Parathyroid adenoma (tissue), 2 donors: ENCODE measurements around the gene ZC3HAV1.
"Not testable (repeated sequence)": the region's sequence is repeated elsewhere in the genome, so short reads cannot be mapped to it uniquely, and the experiment has no call there.

Experiments used
- H2AFZ ChIP-seq: fragments of 300-600 bp; sonication (generic); one replicate; pipeline ENCODE4 v1.7.0; 2017; ENCODE audit warnings: antibody characterized with exemption, mild to moderate bottlenecking
- H3K27ac ChIP-seq: fragments of 300-600 bp; sonication (generic); one replicate; pipeline ENCODE4 v1.7.0; 2017
- H3K27me3 ChIP-seq: fragments of 300-600 bp; sonication (generic); one replicate; pipeline ENCODE4 v1.7.0; 2017; ENCODE audit warnings: low read length; ENCODE audit not compliant: control insufficient read depth, insufficient read depth
- H3K36me3 ChIP-seq: fragments of 300-600 bp; sonication (generic); one replicate; pipeline ENCODE4 v1.7.0; 2017; ENCODE audit warnings: low read length; ENCODE audit not compliant: control insufficient read depth, insufficient read depth
- H3K4me1 ChIP-seq: fragments of 300-600 bp; sonication (generic); one replicate; pipeline ENCODE4 v1.7.0; 2017; ENCODE audit warnings: control low read depth
- H3K4me2 ChIP-seq: fragments of 300-600 bp; sonication (generic); one replicate; pipeline ENCODE4 v1.7.0; 2017; ENCODE audit warnings: low read length
- H3K4me3 ChIP-seq: fragments of 300-600 bp; sonication (generic); one replicate; pipeline ENCODE4 v1.7.0; 2017; ENCODE audit warnings: low read depth, low read length
- H3K79me2 ChIP-seq: fragments of 300-600 bp; sonication (generic); one replicate; pipeline ENCODE4 v1.7.0; 2017; ENCODE audit warnings: control low read depth
- H3K9ac ChIP-seq: fragments of 300-600 bp; sonication (generic); one replicate; pipeline ENCODE4 v1.7.0; 2017; ENCODE audit warnings: mild to moderate bottlenecking
- H3K9me3 ChIP-seq: fragments of 300-600 bp; sonication (generic); one replicate; pipeline ENCODE4 v1.7.0; 2017; ENCODE audit warnings: low read length; ENCODE audit not compliant: control insufficient read depth
- CTCF ChIP-seq: fragments of 300-600 bp; sonication (generic); IDR thresholded peaks from one replicate; pipeline ENCODE4 v1.7.0; 2017; ENCODE audit warnings: antibody characterized with exemption, mild to moderate bottlenecking
- donor health status: primary hyperparathyroidism.

Gene ZC3HAV1

DNA sequence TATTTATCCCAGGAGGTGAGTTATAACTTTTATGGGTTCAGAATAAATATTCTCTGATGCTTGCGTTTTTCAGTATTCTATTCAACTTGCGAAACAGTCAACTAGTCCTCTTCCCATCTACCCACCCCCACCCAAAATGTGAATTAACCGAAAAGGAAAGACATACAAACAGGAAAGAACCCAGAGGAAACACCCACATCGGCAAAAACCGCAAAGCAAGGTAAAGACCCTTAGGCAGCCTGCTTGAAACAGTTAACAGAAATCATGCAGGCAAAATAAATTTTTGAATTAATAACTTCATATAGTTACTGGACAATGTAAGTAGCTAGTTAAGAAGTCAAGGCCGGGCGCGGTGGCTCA is 5.4 kb downstream of the ZC3HAV1 start:
- Histone ChIP-seq H3K36me3 (no peaks in the 10 kb centered on the region), H3K4me3 (no peak overlapping the region), H2AFZ (no peak overlapping the region), H3K27ac (no peak overlapping the region), H3K4me2 (no peak overlapping the region), H3K9me3 (no peaks in the 10 kb centered on the region), H3K79me2 (peaks cover 36% of the 10 kb centered on the region), H3K9ac (no peak overlapping the region), H3K27me3 (no peaks in the 10 kb centered on the region), H3K4me1 (no peaks in the 10 kb centered on the region)
- TF ChIP-seq CTCF: no peak

DNA sequence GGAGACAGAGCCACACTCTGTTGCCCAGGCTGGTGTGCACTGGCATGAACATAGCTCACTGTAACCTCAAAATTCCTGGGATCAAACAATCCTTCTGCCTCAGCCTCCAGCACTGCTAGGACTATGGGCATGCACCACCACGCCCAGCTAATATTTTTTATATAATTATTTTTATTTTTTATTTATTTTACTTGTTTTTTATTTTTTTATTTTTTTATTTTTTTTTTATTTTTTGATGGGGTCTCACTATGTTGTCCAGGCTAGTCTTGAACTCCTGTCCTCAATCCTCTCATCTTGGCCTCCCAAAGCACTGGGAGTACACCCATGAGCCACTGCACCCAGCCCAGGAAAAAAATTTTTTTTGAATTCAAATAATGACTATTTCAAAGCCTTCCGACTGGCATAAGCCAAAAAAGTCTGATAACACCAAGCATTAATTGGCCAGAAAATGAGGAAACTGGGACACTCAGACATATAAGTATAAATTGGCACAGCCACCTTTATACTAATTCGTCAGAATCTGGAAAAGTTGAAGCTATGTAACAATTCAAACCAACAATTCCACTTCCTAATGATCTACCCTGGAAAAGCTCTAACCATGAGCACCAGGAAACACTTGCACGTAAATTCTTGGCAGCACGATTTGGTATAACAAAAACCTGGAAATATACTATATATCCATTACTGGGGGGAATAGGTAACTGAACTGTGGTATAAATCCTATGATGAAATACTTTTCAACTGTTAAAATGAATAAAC is 6.3 kb downstream of the ZC3HAV1 start:
- no peak overlapping the region for H3K4me2 ChIP-seq
- TF ChIP-seq CTCF: no peak
- no peak overlapping the region for H3K9ac ChIP-seq
- peaks cover 35% of the 10 kb centered on the region for H3K79me2 ChIP-seq
- H3K27ac ChIP-seq: no peak overlapping the region
- no peaks in the 10 kb centered on the region for H3K9me3 ChIP-seq
- no peak overlapping the region for H3K4me3 ChIP-seq
- no peak overlapping the region for H2AFZ ChIP-seq
- no peaks in the 10 kb centered on the region for H3K4me1 ChIP-seq
- H3K27me3 ChIP-seq: no peaks in the 10 kb centered on the region
- H3K36me3 ChIP-seq: no peaks in the 10 kb centered on the region

GRCh38 chr7:139101637-139102158 is 7.8 kb downstream of the ZC3HAV1 start:
- H3K27ac ChIP-seq, H3K4me1 ChIP-seq, H3K27me3 ChIP-seq, H3K9me3 ChIP-seq, H3K9ac ChIP-seq, H3K4me3 ChIP-seq, H3K4me2 ChIP-seq, H2AFZ ChIP-seq, H3K36me3 ChIP-seq: not testable (repeated sequence)
- peaks cover 31% of the 10 kb centered on the region for H3K79me2 ChIP-seq

GRCh38 chr7:139099172-139099947 is 10.2 kb downstream of the ZC3HAV1 start:
- no peak for TF ChIP-seq CTCF
- Histone ChIP-seq H3K9ac (no peak overlapping the region), H3K36me3 (no peaks in the 10 kb centered on the region), H3K4me1 (no peaks in the 10 kb centered on the region), H3K27me3 (no peaks in the 10 kb centered on the region), H3K79me2 (peaks cover 32% of the 10 kb centered on the region), H3K9me3 (no peaks in the 10 kb centered on the region), H3K4me3 (no peak overlapping the region), H3K4me2 (no peak overlapping the region), H2AFZ (no peak overlapping the region), H3K27ac (no peak overlapping the region)

DNA sequence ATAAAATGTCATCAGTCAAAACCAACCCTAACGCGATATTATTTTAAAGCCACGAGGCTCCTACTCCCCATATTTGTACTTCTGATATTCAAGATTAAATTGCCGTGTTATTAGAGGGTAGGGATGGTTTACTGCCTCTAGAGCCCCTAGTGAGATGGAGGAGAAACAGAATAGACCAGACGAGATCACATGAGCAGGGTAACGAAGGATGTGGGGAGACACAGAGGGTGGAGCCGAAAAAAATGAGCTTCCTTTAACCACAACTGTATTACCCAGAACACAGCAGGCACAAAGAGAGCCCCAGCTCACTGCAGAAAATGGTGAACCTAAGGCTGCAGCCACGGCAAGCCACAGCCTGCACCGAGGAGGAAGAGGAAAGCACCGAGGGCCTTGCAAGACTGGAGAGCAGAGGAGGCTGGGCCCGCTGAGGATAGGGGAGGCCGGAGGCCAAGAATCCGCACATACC is 14.3 kb downstream of the ZC3HAV1 start:
- H3K36me3 ChIP-seq: no peaks in the 10 kb centered on the region
- H3K27me3 ChIP-seq: no peaks in the 10 kb centered on the region
- H3K9ac ChIP-seq: no peak overlapping the region
- H3K27ac ChIP-seq: no peak overlapping the region
- no peak overlapping the region for H3K4me2 ChIP-seq
- no peak overlapping the region for H3K4me3 ChIP-seq
- no peak overlapping the region for H2AFZ ChIP-seq
- no peak for TF ChIP-seq CTCF
- no peaks in the 10 kb centered on the region for H3K9me3 ChIP-seq
- H3K79me2 ChIP-seq: peaks cover 18% of the 10 kb centered on the region
- H3K4me1 ChIP-seq: no peaks in the 10 kb centered on the region
